GM12874 (cell line): ENCODE results near the gene NAA38.

Source experiments
- TF ChIP-seq, protein P1 (sequence below): IDR thresholded peaks from 2 replicates; pipeline ENCODE4 v1.5.1; 2011; ENCODE audit warnings: low read depth, mild to moderate bottlenecking, control low read depth, low read length, moderate library complexity; ENCODE audit not compliant: insufficient read depth

The NAA38 gene

GRCh38 chr17:7820231-7820630, 37.1 kb downstream of the NAA38 start:
- TF ChIP-seq, protein P1, sequence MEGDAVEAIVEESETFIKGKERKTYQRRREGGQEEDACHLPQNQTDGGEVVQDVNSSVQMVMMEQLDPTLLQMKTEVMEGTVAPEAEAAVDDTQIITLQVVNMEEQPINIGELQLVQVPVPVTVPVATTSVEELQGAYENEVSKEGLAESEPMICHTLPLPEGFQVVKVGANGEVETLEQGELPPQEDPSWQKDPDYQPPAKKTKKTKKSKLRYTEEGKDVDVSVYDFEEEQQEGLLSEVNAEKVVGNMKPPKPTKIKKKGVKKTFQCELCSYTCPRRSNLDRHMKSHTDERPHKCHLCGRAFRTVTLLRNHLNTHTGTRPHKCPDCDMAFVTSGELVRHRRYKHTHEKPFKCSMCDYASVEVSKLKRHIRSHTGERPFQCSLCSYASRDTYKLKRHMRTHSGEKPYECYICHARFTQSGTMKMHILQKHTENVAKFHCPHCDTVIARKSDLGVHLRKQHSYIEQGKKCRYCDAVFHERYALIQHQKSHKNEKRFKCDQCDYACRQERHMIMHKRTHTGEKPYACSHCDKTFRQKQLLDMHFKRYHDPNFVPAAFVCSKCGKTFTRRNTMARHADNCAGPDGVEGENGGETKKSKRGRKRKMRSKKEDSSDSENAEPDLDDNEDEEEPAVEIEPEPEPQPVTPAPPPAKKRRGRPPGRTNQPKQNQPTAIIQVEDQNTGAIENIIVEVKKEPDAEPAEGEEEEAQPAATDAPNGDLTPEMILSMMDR = no peak

GRCh38 chr17:7818746-7819645, 38.4 kb downstream of the NAA38 start:
- TF ChIP-seq, protein P1 = no peak

DNA sequence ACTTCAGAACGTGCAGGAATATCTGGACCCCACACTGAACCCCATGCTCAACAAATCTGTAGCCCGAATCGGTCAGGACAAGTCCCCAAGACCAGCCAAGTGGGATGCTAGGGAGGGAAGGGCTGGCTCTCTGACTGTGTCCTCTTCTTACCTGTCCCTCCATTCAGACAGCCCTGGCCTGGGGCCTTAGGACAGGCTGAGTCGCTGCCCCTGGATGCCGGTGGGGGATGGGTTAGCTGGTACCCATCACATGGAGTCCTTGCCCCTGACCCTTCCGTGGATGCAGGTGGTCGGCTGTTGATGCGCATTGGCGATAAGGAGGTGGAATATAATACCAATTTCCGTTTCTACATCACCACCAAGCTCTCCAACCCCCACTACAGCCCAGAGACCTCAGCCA, 39.3 kb downstream of the NAA38 start:
- TF ChIP-seq, protein P1 = no peak

DNA sequence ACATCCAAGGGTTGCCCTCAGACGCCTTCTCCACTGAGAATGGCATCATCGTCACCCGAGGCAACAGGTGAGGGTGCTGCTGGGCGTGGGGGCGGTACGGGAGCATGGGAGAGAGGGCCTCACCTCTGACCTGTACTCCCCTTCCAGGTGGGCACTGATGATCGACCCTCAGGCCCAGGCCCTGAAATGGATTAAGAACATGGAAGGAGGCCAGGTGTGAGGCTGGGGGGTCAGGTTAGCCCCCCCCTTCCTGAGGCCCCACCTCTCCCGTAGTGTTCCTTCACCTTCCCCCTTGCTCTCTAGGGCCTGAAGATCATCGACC, 39.8 kb downstream of the NAA38 start:
- TF ChIP-seq, protein P1 = no peak

GRCh38 chr17:7816926-7817642, 40.3 kb downstream of the NAA38 start:
- TF ChIP-seq, protein P1 = no peak

GRCh38 chr17:7814969-7815368, 42.4 kb downstream of the NAA38 start:
- TF ChIP-seq, protein P1 = no peak

DNA sequence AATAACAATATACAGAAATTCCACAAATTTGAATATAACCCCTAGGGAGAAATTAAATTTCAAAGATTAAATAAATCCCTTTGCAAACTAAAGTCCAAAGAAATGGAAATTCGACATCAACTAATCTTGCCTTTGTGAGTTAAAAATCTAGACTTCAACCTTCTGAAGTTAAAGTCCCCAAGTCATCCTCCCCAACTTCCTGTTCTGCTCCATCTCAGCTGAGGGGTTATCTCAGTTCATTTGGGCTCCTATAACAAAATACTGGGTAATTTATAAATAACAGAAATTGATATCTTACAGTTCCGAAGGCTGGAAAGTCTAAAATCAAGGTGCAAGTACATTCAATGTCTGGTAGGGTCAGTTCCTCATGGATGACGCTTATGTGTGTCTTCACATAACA, 46.1 kb downstream of the NAA38 start:
- TF ChIP-seq, protein P1 = no peak
